Stimulated activated CD8-positive, alpha-beta memory T cell treated with anti-CD3 and anti-CD28 coated beads, Interleukin-2, amount 100 ng/mL, for 1 hour (primary cell): ENCODE data around the gene MAPK10.
"Not testable (repeated sequence)": the region's sequence is repeated elsewhere in the genome, so short reads cannot be mapped to it uniquely, and the experiment has no call there.

ENCODE experiments used
- DNase-seq, 2 donors: peaks; one replicate each; pipeline ENCODE4 v3.0.0-alpha.2; 2020; ENCODE audit warnings: low read depth in 2 of 2

MAPK10 gene

DNA sequence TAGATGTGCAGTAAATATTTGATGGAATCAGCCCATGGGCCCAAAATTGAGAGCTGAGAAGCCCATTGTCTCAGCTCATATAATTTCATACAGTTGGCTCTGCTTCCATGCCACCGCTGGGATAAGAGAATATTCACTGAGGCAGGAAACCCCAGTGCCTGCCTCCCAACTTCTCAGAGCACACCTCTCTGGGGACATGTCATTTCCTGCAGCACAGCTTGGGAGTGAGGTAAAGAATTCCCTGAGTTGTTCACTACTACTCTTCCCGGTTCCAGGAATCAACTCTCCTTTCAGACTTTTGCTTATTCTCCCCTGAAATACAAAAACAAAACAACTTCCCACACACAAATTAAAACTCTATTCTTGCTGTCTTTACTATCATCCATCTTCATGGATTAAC, 389.3 kb downstream of the MAPK10 start:
- DNase-seq, result no peak

DNA sequence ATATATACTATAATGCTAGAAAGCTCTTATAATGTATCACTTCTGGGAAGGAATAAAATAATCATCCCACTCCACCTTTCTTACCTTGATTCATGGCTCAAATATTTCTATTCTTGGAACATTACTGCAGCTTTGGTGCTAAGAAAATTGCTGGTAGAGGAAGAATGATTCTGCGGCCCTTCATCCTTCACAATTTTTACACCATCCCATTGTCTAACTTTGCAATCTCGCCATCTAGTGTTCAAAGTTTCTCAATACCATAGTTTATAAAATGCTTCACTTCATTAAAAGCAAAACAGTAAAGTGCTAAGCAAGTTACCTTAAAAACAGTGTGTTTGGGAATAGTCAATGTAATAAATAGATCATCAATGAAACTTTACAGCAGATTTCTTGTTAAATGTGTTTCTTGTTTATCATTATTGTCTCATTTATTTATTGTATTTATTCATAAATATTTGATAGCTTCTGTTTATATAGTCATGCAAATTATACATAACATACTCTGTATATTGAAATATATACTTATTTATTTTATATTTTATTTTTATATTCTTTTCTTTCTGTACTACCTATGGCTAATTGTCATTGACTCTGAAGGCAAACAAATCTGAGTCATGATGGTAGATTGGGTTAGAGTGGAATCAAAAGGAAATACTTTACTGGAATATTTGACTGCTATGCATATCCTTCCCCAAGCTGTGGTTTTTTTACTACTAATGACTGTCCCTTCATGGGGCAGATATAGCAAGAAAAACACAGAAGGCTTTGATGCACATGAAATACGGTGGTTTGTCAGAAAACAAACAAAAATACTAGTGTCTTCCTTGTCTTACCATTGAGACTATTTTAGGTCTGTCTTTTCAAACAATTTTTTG, 390.7 kb downstream of the MAPK10 start:
- DNase-seq, result no peak

DNA sequence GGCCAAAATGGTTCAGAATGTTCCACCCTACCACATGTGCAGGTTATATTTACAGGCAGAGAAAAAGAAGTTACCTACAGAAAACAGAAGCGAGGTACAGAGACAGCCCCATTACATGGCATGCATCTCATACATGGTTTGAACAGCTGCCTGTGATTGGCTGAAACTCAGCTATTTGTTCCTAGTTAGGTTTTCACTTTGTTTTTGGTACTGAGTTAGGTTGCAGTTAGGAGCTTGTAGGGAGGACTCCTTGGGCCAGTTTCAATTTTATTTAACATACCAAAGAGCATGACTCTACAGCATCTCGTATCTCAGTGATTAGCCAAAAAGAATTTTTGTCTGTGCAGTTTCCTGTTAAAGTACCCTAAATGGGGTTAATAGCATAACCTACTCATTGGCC, 392.0 kb downstream of the MAPK10 start:
- no peak for DNase-seq

DNA sequence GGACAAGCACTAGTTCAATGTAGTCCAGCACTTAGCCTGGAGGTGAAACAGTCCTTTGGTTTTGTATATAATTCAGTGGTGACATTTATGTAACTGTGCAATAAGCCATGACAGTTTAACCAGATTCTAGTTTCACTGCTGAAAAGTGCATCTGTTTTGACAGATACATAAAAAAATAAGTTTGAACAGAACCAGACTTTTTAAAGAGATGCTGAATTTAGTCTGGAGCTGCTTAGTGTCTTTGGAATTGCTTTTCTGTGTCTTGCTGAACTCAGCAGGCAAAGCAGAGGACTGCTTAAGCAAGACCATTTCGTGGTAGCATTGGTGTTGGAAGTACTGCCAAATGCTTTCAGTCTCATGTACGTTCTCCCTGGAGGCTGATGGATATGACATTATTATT, 393.5 kb downstream of the MAPK10 start:
- no peak for DNase-seq

DNA sequence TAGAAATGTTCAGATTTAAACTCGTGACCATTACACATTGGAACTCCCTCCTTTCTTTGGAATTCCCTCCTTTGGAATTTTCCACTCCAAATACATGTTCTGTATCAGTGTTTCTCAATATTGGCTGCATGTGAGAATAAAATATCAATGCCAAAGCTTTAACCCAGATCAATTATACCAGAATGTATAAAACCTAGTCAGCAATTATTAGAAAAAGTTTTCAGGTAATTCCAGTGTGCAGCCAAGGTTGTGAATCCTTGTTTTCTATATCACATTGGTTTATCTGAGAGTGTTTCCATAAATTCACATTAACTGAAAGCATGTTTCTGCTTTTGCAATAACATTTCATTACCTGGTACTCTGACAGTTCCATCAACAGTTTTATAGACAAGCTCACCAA, 394.3 kb downstream of the MAPK10 start:
- no peak for DNase-seq

DNA sequence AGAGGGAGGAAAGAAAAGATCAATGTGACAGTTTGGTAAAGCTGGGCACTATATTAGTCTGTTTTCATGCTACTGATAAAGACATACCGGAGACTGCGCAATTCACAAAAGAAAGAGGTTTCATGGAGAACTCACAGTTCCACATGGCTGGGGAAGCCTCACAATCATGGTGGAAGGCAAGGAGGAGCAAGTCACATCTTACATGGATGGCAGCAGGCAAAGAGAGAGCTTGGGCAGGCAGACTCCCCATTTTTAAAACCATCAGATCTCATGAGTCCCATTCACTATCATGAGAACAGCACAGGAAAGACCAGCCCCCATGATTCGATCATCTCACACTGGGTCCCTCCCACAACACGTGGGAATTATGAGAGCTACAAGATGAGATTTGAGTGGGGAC, 394.8 kb downstream of the MAPK10 start:
- not testable (repeated sequence) for DNase-seq

DNA sequence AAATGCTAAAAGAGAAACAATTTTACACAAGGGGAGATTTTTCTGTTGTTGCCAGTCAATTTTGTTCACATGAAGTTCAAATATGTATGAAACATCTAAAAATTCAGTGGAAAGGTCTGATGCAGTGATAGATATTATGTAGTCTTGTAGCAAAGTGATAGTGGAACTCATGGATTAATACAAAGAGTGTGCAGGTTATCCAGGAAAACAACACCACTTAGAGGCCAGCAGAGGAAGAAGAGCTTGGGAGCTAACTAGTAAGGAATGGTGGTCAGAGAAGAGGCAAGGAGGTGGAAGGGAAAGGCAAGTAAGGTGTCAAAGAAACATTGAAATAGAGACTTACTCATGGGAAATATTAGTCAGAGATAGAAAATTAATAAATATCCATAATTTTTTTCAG, 395.6 kb downstream of the MAPK10 start:
- no peak for DNase-seq

DNA sequence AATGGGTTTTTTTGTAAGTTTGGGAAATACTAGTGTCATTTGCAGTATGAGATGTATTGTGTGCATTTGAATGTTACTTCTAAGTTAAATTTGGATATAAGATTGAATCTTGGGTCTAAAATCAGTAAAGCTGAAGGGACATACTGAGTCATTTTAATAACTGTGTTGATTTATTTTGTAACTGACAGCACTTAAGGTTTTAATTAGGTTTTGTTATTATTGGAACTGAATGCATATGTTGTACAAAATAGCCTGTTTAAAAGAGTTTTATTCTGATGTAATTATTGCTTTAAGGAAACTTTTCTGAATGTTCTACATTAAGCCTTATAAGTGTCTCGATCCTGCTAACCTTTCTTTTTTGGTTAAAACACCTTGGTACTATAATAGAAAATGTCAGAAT, 396.6 kb downstream of the MAPK10 start:
- DNase-seq, result no peak

DNA sequence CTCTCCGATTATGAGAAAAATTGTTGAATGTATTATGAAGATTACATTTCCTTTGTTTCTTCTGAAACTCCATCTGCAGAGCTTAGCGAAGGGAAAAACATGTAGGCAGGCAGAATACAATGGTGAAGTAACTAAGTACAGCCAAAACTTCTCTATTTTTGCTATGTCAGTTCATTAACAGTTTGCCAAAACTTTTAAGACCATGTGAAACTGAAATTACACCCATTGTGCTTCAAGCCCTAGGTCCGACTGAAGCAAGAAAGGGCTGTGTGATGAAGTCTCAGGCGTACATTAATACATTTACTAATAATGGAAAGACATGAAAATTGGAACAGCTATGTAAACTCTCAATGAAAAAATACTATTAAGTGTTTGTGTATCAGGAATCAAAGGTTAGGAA, 398.0 kb downstream of the MAPK10 start:
- DNase-seq, result no peak

DNA sequence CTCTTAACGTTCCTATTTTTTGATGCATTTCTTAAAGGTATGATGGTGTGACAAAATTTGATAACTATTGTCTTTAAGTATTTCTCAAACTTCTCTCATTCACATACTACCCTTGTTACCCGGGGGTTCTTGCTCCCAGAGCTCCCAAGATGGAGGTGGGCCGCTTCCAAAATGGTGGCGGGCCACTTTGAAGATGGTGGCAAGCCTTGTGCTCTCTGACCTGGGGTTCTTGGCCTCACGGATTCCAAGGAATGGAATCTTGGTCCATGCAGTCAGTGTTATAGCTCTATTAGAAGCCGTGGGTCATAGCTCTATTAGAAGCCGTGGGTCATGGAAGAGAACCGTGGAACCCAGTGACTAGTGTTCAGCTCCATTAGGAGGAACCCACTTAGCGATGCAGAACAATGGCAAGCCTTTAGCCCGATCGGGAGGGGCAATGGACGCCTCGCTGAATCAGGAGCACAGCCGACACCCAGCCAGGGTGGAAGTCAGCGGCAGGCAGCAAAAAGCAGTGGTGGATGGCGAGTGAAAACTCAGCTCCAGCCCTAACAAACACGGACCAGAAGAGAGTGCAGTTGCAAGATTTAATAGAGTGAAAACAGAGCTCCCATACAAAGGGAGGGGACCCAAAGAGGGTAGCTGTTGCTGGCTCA, 403.4 kb downstream of the MAPK10 start:
- DNase-seq, result no peak

DNA sequence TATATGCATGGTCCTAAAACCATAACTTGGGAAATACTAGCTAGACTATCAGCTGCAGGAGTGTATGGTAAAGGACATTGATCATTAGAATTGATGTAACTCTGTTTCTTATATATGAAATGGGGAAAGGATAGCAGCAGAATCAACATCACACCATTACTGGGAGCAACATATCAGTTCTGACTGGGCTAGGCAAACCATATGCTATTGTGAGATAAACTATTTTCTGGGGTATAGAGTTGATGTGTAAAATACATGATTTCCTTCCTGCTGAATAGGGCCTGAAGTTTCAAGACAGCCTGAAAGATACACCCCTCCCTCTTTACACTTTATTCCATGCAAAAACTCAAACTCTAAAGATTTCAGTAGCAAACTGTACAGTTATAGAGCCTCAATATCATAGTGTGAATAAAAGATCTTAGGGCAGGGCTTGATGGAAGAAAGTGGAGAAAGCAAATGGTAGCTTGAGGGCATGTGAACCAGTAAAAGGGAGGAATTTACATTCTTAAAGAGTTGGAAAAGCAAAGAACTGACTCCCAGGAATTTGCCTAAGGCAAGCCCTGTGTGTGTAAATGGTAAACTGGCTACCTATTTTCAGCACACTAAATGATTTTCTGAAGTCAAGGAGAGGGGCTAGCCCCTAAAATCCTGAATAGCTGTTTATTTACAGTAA, 404.1 kb downstream of the MAPK10 start:
- DNase-seq, result no peak

DNA sequence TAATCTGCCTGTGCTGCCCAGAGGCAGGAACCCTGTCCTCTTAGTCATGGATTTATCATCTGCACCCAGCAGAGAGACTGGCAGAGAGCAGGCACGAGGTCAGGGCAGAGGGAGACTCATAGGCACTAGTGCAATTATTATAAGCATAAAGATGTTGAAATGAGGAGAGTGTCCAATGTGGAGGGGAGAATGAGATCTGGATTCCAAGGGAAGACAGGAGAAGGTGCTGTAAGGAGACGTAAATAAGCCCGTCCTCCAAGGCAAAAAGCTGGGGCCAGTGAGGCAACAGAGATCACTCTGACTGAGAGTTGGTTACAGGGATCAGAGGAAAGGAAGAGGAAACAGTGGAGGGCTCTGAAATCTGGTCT, 406.2 kb downstream of the MAPK10 start:
- no peak for DNase-seq

DNA sequence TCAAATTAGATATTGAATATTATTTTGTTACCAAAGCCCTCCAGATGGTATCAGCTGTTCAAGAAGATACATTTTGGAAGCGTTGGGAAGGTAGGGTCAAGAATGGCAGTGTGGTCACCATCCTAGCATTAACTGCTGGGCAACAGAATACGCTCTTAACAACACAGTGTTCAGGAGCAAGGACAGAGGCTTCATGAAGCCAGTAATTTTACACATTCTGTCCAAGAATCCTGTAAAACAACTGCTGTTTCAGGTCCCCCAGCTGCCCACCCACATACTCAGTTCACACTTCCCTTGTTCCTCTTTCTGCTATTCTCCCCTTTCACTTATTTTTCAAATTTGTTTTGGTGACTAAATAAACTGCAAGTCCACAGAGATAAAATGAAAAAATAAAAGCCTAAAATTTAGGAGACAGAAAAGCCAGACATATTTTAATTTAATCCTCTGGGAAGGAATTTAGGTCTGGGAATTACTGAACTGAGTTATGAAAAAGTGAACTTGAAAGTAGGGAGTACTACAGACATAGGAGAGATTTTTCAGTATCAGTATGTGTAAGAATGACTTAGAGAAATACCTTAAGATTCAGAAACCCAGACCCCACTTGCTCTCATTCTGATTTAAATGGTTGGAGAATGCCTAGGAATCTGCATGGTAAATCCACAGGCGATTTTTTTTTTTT, 406.7 kb downstream of the MAPK10 start:
- no peak for DNase-seq

DNA sequence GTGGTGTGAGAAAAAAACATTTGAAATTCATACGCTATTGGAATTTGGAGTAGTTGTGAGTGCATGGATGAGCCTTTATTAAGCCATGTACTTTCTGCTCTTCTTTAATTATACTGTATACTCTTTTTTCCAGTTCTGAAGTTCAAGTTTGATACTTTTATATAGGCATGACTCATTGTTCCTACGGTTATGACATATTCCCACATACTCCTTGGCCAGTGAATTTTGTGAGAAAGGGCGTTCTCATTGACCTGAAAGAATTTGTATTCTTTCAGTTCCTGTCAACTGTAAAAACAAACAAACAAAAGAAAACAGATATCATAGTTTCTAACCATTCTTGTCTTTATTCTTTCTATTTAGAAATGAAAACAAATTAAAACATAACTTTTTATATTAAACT, 407.3 kb downstream of the MAPK10 start:
- no peak for DNase-seq

DNA sequence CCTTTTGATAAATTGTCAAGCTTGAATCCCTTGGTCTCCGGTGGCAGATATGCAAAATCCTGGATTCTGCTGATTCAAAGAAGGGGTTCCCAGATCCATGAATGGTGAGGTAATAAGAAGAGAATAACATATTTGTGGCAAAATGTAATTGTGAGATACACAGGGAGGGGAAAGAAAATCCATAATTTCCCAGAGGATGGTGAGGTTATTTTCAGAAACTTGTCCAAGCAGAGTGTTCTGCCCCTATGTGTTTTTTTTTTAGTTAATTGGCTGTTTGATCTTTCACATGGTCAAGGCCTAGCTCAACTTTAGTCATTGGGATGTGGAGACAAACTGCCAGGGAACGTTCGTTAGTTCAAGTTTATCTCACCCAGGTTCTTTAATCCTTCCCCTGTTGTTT, 408.8 kb downstream of the MAPK10 start:
- DNase-seq, result no peak

DNA sequence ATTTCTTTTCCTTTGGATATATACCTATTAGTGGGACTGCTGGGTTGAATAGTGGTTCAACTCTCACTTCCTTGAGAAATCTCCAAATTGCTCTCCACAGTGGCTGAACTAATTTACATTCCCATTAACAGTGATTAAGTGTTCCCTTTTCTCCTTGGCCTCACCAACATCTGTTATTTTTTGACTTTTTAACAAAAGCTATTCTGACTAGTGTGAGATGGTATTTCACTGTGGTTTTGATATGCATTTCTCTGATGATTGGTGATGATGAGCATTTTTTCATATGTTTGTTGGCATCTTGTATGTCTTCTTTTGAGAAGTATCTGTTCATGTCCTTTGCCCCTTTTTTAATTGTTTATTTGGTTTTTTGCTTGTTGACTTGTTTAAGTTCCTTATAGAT, 413.0 kb downstream of the MAPK10 start:
- DNase-seq, result no peak

DNA sequence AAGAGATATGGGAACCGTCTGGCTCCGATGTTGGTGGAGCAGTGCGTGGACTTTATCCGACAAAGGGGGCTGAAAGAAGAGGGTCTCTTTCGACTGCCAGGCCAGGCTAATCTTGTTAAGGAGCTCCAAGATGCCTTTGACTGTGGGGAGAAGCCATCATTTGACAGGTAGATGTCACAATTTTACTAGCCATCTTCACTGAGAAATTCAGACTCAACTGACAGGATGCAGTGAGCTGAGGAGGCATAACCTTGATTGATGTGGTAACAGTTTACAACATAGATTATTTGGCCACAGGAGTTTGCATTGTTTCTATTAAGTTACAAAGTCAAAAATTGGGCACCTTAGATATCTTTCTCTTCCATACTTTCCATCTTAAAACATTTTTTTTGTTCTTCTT, 417.7 kb downstream of the MAPK10 start:
- DNase-seq, result no peak

DNA sequence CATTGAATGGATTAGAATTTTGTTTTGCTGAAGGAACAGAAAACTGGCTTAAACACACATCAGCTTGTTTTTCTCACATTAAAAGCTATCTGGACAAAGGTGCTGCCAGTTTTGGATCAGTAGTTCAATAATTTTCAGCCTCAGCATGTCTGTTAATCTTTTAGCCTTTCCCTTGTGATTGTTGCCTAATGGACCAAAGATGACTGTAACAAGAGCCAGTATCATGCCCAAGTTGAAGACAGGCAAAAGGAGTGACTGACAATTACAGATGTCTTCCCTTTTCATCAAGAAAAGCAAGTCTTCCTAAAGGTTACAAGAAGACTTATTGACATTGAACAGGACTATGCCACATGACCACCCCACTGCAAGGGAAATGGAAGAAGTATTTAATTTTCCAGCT, 419.7 kb downstream of the MAPK10 start:
- DNase-seq, result no peak
